Peyer's patch (tissue), 4 donors: ENCODE results near the gene COQ8A.

ENCODE experiments used
- POLR2A ChIP-seq, 2 donors: fragments of 450-650 bp; IDR thresholded peaks; one replicate each; pipeline ENCODE4 v1.5.1; 2017; ENCODE audit warnings: antibody characterized with exemption in 2 of 2, mild to moderate bottlenecking in 2 of 2, moderate library complexity in 2 of 2
- TF ChIP-seq, protein P1 (sequence below), 6 experiments: fragments of 450-650 bp in 4 of 6; fragments of 200-600 bp in 2 of 6; sonication (generic) in 1 of 6; IDR thresholded peaks; one replicate each; pipeline ENCODE4 v1.5.1; 2017 to 2019; ENCODE audit warnings: antibody characterized with exemption in 6 of 6, mild to moderate bottlenecking in 3 of 6, moderate library complexity in 1 of 6

DNA sequence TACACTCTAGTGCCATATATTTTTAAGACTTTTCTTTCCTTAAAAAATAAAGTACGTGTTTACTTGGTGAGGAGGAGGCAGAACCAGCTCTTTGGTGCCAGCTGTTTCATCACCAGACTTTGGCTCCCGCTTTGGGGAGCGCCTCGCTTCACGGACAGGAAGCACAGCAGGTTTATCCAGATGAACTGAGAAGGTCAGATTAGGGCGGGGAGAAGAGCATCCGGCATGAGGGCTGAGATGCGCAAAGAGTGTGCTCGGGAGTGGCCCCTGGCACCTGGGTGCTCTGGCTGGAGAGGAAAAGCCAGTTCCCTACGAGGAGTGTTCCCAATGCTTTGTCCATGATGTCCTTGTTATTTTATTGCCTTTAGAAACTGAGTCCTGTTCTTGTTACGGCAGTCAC is 44.5 kb upstream of the COQ8A start:
- TF ChIP-seq, protein P1, sequence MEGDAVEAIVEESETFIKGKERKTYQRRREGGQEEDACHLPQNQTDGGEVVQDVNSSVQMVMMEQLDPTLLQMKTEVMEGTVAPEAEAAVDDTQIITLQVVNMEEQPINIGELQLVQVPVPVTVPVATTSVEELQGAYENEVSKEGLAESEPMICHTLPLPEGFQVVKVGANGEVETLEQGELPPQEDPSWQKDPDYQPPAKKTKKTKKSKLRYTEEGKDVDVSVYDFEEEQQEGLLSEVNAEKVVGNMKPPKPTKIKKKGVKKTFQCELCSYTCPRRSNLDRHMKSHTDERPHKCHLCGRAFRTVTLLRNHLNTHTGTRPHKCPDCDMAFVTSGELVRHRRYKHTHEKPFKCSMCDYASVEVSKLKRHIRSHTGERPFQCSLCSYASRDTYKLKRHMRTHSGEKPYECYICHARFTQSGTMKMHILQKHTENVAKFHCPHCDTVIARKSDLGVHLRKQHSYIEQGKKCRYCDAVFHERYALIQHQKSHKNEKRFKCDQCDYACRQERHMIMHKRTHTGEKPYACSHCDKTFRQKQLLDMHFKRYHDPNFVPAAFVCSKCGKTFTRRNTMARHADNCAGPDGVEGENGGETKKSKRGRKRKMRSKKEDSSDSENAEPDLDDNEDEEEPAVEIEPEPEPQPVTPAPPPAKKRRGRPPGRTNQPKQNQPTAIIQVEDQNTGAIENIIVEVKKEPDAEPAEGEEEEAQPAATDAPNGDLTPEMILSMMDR (IDR thresholded peaks at IDR 0.05): no peak
- no peak for TF ChIP-seq POLR2A (IDR thresholded peaks at IDR 0.05)
